ENCODE measurements around the gene MRPL39. TPM values are rescaled to one million over a fixed set of nuclear protein-coding genes. Genes with fewer than 3 reads are reported as not detected.

MRPL39 gene
- 28.2 and 29.4 TPM in 2 replicates for total RNA-seq

GRCh38 chr21:25607151-25608043 is at the start of gene MRPL39:
TSS of gene MRPL39 (minus strand) at chr21:25607481. CDS start at chr21:25607475, 6 bp downstream.

GRCh38 chr21:25638660-25639550 is 31.6 kb upstream of the MRPL39 start, which contains the start of gene JAM2:
TSS of gene JAM2 (plus strand) at chr21:25639258. CDS start at chr21:25639822, 564 bp downstream.

Other genes with a start within 250 kb of the MRPL39 start
- 0.78 and 2.9 TPM in 2 replicates for gene JAM2, start 31.8 kb upstream of the MRPL39 start, total RNA-seq
- 61.4 and 79.8 TPM in 2 replicates for gene ATP5PF, start 127.4 kb upstream of the MRPL39 start, total RNA-seq
- gene GABPA, start 127.5 kb upstream of the MRPL39 start, total RNA-seq, result 28.4 and 35.9 TPM in 2 replicates

All from articular chondrocyte of knee joint (primary cell).